ELR (cell line): ENCODE data around the gene CRKL.
"Not testable (repeated sequence)": the region's sequence is repeated elsewhere in the genome, so short reads cannot be mapped to it uniquely, and the experiment has no call there.

ENCODE experiments used
- DNase-seq: peaks from one replicate; pipeline ENCODE4 v3.0.0-alpha.2; 2015; ENCODE audit warnings: low read depth

CRKL gene, protein sequence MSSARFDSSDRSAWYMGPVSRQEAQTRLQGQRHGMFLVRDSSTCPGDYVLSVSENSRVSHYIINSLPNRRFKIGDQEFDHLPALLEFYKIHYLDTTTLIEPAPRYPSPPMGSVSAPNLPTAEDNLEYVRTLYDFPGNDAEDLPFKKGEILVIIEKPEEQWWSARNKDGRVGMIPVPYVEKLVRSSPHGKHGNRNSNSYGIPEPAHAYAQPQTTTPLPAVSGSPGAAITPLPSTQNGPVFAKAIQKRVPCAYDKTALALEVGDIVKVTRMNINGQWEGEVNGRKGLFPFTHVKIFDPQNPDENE

GRCh38 chr22:20916916-20917810 is at the start of gene CRKL:
TSS of gene CRKL (plus strand) at chr22:20917407. CDS start at chr22:20917935, 528 bp downstream.
- DNase-seq = peak; percentile 97

GRCh38 chr22:20868025-20868962 is 48.9 kb upstream of the CRKL start:
- no peak for DNase-seq

DNA sequence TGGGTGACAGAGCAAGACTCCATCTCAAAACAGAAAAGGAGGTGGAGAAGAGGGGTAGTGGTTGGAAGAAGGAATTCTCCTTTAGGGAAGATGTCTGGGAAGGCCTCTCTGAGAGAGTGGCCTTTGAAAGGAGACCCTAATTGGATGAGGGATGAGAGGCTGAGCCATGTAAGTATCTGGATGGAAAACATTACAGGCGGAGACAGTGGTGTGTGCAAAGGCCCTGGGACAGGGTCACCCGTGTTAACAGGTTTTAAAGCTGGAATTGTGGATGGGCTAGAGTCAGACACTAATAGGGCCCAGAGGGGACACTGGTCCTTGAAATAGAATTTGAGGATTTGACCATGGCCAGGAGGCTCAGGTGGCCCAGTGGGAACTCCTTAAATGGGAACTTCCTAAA is 48.0 kb upstream of the CRKL start:
- no peak for DNase-seq

GRCh38 chr22:20873214-20873613 is 44.0 kb upstream of the CRKL start:
- no peak for DNase-seq

GRCh38 chr22:20875296-20875695 is 41.9 kb upstream of the CRKL start:
- DNase-seq = no peak

DNA sequence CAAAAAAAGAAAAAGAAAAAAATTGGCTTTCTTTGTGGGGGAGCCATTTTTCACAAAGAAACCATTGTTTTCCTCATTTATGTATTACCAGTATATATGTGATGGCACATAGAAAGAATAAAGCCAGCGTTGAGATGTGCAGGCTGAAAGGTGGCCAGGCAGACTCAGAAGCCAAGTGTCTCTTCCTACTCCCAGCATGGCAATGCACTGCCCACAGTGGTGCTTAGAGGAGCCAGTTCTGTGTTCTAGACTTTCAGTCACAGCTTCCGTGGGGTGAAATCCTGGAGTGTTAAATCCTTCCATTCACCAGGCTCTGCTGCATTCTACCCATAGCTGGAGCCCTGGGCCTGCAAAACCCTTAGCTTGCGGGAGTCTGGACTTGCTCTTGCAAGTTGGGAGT is 39.5 kb upstream of the CRKL start:
- DNase-seq = no peak

DNA sequence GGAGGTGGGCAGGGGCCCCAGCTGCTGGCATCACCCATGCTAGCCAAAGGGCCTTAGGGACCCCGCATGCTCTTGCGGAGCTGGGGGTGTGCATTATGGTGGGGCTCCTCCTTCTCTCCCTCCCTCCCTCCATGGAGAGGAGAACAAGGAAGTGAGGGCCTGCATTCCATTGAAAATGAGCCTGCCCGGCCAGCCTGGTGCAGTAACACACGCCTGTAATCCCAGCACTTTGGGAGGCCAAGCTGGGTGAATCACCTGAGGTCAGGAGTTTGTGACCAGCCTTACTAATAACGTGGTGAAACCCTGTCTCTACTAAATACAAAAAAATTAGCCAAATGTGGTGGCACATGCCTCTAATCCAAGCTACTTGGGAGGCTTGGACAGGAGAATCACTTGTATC is 36.0 kb upstream of the CRKL start:
- peak; percentile 58 for DNase-seq

DNA sequence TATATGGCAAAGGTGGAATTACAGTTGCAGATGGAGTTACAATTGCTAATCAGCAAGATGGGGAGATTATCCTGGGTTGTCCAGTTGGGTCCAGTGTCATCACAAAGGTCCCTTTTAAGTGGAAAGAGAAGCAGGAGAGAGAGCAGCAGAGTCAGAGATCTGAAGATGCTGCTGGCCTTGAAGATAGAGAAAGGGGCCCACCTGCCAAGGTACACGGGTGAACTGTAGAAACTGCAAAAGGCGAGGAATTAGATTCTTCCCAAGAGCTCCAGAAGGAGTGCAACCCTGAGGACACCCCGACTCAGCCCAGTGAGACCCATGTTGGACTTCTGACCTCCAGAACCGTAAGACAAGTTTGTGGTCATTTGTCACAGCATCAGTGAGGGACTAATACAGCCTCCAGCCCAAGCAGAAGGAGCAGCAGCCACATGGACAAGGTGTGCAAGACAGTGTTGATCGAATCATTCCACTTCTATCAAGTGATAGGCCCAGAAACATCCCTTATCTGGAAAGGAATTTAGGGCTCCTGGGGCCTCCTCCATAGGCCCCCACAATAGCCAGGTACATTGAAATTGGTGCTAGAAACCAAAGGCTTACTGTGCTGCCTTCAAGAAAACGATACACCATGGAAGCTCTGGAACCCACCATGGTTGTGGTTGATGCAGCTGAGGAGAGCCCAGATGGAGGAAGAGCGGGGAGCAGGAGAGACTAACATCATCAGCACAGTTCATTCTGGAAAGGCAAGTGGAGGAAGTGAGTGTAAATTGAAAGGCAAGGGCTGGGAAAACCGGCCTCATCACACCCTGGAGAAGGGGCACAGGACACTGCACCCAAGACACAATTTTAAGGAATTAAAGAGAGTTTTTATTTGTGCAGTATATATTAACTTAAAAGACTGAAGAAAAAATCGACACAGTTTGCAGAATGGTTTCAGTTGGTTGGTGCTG is 35.1 kb upstream of the CRKL start:
- no peak for DNase-seq

DNA sequence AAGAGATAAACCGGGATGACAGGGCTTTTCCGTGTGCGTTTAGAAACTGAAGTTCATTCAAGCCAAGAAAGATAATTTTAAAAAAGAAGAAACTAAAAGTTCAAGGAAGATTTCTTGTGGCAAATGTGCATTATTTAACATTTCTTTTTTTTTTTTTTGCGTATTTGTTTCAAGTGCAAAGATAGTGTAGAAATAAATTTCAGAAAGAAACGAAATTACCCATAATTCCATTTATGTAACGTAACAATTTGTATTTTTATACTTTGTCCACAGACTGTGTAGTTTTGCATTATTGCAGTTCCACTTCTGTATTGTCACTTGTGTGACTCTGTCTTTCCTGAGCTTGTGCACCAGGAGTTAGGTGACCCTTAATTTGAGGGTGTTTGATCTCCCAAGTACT is 34.4 kb upstream of the CRKL start:
- no peak for DNase-seq

DNA sequence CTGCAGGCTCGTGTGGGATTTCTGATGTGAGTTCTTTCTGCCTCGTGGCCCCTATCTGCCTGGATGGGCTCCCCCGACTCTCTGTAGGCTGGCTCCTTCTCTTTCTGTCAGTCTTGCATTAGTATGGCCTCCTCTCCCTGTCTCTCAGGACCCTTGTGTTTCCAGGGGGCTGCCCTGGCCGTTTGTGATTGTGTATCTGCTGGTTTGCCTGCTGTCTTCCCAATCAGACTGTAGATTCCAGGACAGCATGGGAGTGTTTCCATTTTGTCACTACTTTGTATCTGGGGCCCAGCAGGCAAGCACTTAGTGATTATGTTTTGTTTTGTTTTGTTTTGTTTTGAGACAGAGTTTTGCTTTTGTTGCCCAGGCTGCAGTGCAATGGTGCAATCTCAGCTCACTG is 32.8 kb upstream of the CRKL start:
- DNase-seq = no peak

- no peak for DNase-seq
Observed at GRCh38 chr22:20885017-20885556, 32.1 kb upstream of the CRKL start.

DNA sequence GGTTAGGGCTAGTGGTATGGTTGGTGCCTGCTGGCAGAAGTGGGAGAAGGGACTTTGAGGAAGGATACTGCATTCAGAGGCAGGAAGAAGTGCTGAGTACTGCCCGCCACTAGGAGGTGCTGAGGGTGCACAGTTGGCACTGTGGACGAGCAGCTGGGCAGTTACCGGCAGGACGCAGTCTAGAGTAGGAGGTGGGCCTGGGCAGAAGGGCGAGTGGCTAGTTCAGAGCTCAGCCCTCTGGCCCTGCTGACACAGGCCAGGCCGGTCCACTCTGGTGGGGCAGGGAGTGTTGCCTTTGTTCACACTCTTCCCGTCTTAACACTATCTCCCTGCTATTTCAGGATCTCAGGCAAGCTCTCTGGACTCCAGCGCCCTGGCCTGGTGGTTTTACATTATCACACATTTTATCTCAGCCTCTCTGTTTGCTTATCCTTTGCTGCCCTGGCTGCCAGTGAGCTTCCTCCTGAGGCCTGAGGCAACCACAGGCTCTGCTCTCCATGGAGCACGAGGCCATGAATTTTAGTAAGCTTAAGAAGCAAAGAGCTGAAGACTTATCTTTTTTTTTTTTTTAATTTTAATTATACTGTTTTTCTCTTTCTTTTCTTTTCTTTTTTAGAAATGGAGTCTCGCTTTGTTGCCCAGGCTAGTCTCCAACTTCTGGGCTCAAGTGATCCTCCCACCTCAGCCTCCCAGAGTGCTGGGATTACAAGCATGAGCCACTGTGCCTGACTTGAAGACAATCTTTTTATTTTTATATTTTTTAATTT is 31.5 kb upstream of the CRKL start:
- DNase-seq = peak; percentile 85

- DNase-seq = peak; percentile 65
Observed at GRCh38 chr22:20887375-20887774, 29.8 kb upstream of the CRKL start.

DNA sequence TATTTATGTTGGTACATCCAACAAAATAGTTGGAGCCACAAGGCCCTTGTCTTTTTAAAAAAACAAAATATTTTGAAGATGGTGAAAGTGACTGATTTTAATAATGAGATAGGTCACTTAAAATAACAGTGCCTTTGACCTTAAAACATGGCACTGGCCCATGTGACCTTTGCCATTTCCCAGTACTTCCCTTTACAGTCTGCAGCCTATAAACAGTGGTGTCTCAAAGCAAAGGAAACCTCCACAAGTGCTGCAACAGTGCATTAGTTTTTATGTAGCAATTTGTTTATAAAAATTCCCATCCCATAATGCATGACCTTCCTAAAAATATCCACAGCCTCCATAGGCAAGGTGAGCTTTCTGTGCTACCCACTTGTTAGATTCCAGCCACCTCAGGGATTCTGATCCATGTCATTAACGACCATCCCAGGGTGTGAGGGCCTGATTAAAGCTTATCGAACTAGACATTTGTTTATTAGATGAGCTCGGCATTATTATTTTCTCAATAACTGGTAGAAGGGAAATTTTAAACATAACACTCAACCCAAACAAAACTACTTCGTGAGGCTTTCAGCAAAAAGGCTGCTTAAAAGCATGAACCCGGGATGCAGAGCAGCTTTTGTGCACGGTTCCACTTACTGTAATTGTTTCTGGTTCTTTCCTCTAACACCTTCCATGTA is 28.0 kb upstream of the CRKL start:
- no peak for DNase-seq

GRCh38 chr22:20889904-20890540 is 27.2 kb upstream of the CRKL start:
- no peak for DNase-seq

DNA sequence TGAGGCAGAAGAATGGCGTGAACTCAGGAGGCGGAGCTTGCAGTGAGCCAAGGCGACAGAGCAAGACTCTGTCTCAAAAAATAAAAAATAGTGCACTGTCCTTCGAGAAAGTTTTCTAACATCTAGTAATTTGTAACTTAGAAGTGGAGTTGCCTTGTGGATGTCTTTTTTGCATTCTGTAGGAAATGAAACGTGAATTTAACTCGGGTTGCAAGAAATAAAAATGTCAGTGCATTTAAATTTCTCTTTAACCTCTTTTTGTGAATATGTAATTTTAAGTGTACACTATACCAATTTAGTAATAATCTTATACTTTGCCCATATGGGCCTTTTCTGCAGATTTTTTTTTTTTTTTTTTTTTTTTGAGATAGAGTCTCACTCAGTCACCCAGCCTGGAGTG is 26.2 kb upstream of the CRKL start:
- DNase-seq = no peak

GRCh38 chr22:20897737-20898136 is 19.5 kb upstream of the CRKL start:
- not testable (repeated sequence) for DNase-seq

- DNase-seq = no peak
Observed at GRCh38 chr22:20899827-20900423, 17.3 kb upstream of the CRKL start.
